ENCODE measurements around the gene TBK1.
A peak's percentile ranks its signal among the peaks of the same experiment; 100 is the strongest.

The TBK1 gene

DNA sequence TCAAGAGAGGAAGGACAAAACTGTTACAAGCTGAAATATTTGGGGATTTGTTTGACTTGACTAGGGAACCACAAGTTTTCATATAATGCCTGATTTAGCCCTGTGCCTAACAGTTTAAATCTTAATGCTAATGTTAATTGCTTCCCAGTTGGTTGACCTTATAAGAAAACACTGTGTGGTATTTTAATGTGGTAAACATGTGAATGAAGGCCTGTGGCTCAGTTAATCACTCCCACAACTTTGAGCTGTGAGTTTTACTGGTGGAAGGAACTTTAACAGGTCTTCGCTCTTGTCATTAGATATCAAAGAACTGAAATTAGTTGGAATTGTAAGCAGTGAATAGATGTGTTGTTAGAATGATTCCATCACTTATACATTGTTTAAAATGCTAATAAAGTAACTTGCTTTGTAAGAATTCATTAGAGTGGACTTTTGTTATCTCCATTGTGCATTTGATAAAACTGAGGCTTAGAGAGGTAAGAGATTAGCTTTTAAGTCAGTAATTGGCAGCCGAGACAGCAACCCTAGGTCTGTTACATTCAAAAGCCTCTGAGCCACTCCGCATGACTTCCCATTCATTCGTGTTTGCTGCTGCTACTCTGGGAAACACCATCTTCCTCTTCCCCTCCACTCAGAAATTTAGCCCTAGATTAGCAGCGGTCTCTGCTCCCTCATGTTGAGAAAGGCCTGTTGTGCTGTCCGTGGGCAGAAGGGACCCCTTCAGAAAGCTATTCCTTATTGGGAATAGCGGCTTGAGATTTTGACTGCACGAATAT, 1.0 kb upstream of the TBK1 start:
- peak overlapping the region; percentile 95 for H3K4me3 ChIP-seq (replicated peaks; ENCODE audit: low read depth, low read length)
- no peak for DNase-seq (ENCODE audit: low read depth)
- TF ChIP-seq, protein P1, sequence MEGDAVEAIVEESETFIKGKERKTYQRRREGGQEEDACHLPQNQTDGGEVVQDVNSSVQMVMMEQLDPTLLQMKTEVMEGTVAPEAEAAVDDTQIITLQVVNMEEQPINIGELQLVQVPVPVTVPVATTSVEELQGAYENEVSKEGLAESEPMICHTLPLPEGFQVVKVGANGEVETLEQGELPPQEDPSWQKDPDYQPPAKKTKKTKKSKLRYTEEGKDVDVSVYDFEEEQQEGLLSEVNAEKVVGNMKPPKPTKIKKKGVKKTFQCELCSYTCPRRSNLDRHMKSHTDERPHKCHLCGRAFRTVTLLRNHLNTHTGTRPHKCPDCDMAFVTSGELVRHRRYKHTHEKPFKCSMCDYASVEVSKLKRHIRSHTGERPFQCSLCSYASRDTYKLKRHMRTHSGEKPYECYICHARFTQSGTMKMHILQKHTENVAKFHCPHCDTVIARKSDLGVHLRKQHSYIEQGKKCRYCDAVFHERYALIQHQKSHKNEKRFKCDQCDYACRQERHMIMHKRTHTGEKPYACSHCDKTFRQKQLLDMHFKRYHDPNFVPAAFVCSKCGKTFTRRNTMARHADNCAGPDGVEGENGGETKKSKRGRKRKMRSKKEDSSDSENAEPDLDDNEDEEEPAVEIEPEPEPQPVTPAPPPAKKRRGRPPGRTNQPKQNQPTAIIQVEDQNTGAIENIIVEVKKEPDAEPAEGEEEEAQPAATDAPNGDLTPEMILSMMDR (IDR thresholded peaks at IDR 0.05; ENCODE audit: low read length, missing control alignments): no peak

DNA sequence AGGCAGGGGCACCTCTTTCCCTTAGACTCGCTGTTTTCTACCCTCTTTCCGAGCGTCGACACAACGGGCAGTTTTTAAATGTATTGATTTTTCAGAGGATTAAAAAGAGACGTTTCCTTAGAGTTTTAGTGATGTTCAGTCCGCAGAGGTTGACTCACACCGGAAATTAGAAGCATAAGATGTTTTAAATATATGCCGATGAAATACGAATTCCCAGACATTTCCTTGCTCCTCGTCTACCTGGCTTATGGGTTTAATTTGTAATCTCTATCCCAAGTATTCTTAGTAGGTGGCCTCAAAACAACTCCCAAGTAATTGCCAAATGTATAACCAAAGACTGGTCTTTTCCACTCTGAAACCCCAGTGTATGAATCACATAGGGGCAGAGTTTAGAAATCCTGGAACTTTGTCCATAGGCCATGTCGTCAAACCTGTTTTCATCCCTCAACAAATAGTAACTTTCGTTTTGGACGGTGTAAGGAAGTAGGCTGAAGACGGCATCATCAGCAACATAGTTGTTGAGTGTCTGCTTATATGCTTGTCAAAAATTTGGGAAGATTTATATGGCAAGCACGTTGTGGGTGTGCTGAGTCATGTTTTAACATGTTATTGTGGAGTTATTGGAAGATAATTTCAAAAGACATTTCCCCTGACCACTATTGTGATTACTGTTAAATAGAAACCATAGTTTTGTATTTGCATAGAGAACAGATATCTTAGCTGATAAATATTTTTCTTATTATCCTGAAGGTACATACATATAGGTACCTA, 824 bp downstream of the TBK1 start:
- TF ChIP-seq, protein P1 (IDR thresholded peaks at IDR 0.05; ENCODE audit: low read length, missing control alignments): no peak
- peak; percentile 89 for DNase-seq (ENCODE audit: low read depth)
- peak overlapping the region; percentile 95 for H3K4me3 ChIP-seq (replicated peaks; ENCODE audit: low read depth, low read length)

DNA sequence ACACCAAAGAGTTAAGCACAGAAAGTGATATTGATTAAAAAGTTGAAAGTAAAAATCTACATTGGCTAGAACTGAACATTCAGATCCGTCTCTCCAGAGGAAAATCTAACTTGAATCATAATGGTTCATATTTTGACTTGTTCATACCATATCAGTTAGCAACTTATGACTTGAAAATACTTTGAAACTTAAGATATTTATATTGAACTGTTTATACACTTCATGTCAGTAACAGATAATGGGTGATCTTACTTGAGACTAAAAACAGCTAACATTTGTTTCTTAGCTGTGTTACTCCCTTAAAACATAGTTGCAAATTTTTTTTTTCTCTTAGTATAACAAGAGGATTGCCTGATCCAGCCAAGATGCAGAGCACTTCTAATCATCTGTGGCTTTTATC, 3.6 kb downstream of the TBK1 start:
- DNase-seq (ENCODE audit: low read depth): no peak

DNA sequence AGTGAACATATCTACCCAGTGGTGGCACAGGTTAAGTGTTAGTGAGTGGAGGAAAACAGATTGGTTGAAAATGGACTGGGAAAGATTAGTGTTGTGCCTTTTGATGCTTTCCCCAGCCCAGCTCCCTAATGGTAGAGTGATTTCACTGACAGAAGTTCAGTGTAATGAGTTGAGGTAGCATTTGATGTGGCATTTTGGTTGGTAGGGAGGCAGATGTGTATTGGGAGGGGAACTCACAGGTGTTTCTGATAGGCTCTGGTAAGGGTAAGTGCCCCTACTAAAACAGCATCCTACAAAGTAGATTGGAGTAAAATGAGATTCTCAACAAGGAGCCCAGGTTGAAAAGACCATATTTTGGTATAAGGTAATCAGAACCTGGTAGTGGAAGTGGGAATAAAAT, 4.2 kb downstream of the TBK1 start:
- no peak for DNase-seq (ENCODE audit: low read depth)
- no peak overlapping the region for H3K4me3 ChIP-seq (replicated peaks; ENCODE audit: low read depth, low read length)
- TF ChIP-seq, protein P1 (IDR thresholded peaks at IDR 0.05; ENCODE audit: low read length, missing control alignments): no peak

More for the DNA sequence above, 3.6 kb downstream of the TBK1 start:
- H3K4me3 ChIP-seq (replicated peaks; ENCODE audit: low read depth, low read length): no peak overlapping the region
- TF ChIP-seq, protein P1 (IDR thresholded peaks at IDR 0.05; ENCODE audit: low read length, missing control alignments): no peak

DNA sequence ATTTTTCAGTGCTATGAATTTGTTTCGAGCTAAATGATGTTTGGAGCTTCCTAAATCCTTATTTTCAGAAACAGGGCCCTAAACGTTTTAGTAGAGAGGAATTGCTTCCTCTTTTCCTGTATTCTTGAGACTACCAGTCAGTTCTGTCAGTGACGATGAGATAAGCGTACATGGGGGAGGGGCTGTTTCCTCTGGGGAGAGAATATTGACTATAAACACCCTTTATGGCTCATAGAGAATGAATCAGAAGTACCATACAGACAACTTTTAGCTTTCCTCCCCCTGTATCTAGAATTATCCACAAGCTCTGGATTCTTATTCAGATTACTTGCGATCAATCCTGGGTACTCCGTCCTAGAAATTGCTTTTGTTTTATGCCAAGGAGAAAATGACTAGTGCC, 5.1 kb downstream of the TBK1 start:
- TF ChIP-seq, protein P1 (IDR thresholded peaks at IDR 0.05; ENCODE audit: low read length, missing control alignments): no peak
- no peak overlapping the region for H3K4me3 ChIP-seq (replicated peaks; ENCODE audit: low read depth, low read length)
- DNase-seq (ENCODE audit: low read depth): peak; percentile 39

DNA sequence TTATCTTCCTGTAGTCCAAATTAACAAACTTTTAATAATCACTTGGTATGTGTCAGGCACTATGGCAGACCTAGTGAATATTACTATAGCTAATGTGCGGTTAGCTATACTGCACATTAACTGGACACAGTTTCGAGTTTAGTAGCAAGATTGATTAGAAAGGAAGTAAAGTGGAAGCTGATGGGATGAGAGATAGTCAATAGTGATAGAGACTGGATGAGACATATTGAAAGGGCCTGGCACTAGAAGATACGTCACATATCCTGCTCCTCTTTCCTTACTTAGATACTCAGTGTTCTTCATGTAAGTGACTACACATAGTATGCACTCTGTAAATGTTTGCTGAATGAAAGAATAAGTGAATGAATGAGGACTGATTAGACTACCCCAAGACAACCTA, 5.5 kb downstream of the TBK1 start:
- no peak overlapping the region for H3K4me3 ChIP-seq (replicated peaks; ENCODE audit: low read depth, low read length)
- TF ChIP-seq, protein P1 (IDR thresholded peaks at IDR 0.05; ENCODE audit: low read length, missing control alignments): no peak
- DNase-seq (ENCODE audit: low read depth): no peak
